CD1c-positive myeloid dendritic cell (primary cell): ENCODE data around the gene KLHL2.
"Not testable (repeated sequence)": the region's sequence is repeated elsewhere in the genome, so short reads cannot be mapped to it uniquely, and the experiment has no call there.

ENCODE experiments used
- DNase-seq: peaks from one replicate; pipeline ENCODE4 v3.0.0-alpha.2; 2016; ENCODE audit errors: extremely low spot score

KLHL2 gene, protein sequence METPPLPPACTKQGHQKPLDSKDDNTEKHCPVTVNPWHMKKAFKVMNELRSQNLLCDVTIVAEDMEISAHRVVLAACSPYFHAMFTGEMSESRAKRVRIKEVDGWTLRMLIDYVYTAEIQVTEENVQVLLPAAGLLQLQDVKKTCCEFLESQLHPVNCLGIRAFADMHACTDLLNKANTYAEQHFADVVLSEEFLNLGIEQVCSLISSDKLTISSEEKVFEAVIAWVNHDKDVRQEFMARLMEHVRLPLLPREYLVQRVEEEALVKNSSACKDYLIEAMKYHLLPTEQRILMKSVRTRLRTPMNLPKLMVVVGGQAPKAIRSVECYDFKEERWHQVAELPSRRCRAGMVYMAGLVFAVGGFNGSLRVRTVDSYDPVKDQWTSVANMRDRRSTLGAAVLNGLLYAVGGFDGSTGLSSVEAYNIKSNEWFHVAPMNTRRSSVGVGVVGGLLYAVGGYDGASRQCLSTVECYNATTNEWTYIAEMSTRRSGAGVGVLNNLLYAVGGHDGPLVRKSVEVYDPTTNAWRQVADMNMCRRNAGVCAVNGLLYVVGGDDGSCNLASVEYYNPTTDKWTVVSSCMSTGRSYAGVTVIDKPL

DNA sequence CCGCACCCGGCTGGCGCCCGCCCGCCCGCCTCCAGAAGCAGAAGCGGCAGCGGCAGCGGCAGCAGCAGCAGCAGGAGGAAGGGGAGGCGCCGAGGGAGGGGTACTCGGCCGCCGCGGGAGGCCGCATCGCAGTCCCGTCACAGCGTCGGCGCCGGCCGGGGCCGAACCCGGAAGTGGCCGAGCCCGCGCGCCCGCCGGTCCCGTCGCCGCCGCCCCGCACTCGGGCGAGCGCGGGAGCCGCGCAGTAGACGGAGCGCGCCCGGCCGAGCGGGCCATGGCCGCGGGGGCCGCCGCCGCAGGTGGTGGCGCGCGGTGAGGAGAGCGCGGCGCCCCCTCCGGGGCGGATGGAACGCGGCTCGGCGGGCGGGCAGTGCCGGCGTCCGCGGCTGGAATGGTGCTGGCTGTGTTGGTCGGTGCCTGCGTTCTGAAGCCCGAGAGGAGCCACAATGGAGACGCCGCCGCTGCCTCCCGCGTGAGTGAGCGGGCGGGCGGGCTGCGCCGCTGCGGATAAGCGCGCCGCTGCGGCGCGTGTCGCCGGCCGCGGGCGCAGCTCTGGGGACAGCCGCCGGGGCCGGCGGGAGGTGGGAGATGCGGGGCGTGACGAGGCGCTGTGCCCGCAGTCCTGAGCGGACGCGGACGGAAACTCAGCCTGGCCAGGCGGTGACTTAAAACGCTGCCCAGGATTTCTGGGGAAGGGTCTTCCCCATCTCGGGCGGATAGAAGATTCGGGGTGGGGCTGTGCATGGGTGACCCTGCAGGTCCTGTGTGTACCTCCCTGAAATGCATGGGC lies at the start of gene KLHL2:
Gene KLHL2, plus strand, starts transcription at position 131 of the 790 bp plus-strand sequence. Its CDS starts 316 bp downstream, at position 447.
- DNase-seq, result peak; percentile 90

DNA sequence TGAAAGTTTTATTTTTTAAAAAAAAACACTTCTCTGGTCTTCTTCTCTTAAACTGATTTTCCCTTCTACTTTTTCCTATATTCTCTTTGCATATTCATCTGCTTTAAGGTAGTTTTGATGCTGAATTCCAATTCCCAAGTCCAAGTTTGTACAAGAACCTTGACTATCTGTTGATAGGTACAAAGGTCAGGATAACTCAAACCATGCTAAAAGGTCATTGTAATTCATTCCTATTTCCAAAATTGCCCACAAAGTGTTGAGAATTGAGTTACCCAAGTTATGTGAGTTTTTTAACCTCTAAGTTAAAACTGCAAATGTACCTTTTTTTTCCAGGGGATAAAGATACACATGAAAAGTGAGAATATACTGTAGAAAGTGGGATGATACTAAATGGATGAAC lies 48.6 kb upstream of the KLHL2 start:
- DNase-seq, result no peak

DNA sequence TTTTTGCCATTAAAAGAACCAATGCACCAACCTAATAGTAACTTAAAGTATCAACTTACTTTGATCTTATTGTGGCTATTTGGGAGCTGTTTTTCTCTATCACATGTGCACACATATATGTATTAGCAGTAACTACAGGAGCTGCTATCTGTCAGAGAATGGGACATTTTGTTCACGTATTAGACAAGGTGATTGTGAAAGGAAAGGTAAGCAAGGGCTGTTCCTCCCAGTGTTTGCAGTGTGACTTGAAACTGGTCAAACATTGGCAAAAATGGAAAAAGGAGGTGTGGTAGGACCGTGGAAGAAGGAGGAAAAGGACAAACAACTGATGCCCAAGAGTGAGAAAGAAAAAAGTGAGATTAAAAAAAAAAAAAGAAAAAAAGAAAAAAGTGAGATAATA lies 43.1 kb upstream of the KLHL2 start:
- no peak for DNase-seq

DNA sequence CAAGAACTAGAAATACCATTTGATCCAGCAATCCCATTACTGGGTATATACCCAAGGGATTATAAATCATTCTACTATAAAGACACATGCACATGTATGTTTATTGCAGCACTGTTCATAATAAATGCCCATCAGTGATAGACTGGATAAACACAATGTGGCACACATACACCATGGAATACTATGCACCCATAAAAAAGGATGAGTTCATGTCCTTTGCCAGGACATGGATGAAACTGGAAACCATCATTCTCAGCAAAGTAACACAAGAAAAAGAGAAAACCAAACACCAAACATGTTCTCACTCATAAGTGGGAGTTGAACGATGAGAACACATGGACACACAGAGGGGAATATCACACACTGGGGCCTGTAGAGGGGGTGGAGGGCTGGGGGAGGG lies 40.5 kb upstream of the KLHL2 start:
- not testable (repeated sequence) for DNase-seq

DNA sequence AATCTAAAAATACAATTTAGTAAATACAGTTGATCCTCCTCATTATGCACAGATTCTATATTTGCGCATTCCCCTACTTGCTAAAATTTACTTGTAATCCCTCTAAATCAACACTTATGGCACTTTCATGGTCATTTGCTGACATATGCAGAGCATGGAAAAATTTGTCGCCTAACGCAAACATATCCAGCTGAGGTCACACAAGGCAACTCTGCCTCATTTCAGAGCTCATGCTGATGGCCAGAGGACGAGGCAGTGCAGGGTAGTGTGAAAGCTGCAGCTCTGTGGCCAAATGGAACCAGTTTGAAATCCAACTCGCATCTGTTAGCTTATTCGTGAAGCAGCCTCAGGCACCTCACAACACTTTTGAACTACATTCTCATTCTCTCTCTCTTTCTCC lies 39.7 kb upstream of the KLHL2 start:
- DNase-seq, result no peak

DNA sequence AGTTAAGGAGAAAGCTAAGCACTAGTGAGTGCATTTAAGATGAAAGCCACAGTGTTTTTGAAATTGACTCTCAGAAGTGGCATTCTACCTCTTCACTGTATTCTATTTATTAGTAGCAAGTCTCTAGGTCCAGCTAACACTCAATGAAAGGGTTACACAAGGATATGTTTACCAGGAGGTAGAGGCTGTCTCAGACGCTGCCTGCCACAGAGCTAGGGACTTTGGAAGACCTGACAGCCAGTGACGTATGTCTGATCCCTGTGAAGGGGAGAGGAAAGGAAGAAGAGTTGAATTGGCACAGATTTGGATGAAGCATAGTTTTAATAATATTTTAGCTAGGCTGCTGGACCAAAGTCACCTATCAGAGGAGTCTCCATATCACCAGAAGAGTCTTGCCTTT lies 36.5 kb upstream of the KLHL2 start:
- no peak for DNase-seq

DNA sequence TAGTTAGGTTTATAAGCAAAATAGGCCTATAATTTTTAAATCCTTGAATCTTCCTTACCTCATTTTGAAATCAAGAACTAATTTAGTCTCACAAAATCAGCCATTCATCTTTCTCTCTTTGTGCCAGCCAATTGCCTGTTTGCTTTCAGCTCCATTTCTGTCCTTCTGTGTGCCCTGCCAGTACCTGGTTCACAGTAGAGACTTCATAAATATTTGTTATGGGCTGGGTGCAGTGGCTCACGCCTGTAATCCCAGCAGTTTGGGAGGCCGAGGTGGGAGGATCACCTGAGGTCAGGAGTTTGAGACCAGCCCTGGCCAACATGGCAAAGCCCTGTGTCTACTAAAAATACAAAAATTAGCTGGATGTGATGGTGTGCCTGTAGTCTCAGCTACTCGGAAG lies 31.9 kb upstream of the KLHL2 start:
- not testable (repeated sequence) for DNase-seq

DNA sequence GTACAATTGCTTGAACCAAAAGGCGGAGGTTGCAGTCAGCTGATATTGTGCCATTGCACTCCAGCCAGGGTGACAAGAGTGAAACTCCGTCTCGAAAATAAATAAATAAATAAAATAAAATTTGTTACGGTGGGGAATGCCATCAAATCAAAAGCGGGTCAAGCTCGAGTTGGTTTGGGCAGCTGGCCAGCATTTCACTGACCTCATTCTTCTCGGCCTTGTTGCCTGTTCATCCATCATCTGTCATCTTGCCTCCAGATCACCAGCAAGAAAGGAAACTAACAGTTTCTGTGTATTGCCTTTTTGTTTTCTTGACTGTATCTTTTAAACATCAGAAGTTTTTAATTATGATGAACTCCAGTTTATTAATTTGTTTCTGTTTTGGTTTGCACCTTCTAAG lies 31.5 kb upstream of the KLHL2 start:
- DNase-seq, result no peak

DNA sequence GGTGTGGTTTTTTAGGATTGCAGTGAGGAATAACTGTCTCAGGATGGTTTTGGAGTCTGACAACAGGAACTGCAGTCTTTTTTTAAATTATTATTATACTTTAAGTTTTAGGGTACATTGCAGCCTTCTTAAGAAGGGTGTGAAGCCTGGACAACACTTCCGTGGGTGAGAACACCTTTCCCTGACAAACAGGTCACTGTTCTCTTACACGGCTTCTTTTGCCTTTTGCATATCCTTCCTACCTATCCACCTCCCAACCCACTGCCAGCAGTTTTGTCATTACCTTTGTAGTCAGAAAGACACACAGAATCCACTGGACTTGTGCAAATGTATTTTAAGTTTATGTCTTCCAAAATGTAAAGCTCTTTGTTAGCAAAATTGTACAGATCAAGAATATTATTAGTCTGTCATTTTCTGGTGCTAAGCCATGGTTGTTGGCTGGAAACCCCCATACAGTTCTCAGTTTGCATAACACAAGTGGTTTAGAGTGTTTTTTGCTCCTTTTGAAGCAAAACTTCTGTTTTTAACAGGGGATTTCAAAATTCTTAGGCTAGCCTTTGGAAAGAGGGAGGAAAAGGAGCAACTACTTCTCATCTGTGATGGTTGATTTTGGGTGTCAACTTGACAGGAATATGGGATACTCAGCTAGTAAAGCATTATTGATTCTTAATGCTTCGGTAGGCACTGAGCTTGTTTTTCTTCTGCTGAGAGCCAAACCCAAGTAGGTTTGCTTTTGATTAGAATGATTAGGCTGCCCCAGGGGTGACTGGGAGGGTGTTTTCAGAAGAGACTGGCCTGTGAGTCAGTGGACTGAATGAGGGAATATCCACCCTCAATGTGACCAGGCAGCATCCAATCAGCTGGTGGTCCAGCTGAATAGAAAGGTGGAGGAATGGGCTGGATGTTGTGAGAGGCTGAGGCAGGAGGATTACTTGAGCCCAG lies 29.4 kb upstream of the KLHL2 start:
- no peak for DNase-seq

DNA sequence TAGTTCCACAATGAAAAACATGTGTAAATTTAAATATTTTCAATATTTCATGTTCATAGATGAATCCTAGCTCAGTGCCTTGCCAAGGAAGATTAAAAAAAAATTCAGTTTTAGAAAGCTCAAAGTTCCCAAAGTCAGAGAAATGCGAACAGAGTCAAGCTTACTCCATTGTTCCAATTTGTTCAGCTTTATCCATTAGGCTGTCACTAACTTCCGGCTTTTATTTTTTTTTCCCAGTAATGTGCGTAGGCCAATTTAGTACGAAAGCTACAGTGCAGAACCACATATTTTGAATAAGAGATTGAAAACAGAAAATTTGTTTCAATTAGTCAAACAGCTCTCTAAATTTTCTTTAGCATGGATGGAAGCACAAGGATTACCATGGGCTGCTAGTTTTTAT lies 23.1 kb upstream of the KLHL2 start:
- DNase-seq, result no peak

DNA sequence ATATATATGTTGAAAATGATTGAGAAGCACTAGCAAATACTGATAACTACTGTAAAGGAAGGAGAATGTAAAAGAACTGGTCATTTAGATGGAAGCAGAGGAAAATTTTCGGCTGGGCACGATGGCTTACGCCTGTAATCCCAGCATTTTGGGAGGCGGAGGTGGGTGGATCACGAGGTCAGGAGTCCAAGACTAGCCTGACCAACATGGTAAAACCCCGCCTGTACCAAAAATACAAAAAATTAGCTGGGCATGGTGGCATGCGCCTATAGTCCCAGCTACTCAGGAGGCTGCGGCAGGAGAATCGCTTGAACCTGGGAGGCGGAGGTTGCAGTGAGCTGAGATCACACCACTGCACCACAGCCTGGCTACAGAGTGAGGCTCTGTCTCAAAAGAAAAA lies 22.4 kb upstream of the KLHL2 start:
- DNase-seq, result not testable (repeated sequence)

DNA sequence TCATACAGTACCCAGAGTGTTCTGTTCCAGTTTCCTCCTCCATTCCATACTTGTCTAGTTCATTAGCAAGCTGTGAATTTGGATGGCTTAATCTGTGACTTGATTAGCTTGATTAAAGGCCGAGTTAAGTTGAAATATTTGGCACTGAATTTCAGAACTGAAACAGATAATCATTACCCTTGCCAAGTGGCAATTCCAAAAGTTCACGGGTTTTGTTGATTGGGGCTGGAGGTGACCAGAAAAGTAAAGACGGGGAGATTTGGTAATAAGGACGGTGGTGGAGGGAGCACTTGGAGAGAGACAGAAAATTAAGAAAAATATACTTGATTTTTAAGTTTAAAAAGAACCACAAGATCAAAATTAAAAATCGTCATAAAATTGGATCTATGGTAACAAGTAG lies 21.9 kb upstream of the KLHL2 start:
- DNase-seq, result no peak

DNA sequence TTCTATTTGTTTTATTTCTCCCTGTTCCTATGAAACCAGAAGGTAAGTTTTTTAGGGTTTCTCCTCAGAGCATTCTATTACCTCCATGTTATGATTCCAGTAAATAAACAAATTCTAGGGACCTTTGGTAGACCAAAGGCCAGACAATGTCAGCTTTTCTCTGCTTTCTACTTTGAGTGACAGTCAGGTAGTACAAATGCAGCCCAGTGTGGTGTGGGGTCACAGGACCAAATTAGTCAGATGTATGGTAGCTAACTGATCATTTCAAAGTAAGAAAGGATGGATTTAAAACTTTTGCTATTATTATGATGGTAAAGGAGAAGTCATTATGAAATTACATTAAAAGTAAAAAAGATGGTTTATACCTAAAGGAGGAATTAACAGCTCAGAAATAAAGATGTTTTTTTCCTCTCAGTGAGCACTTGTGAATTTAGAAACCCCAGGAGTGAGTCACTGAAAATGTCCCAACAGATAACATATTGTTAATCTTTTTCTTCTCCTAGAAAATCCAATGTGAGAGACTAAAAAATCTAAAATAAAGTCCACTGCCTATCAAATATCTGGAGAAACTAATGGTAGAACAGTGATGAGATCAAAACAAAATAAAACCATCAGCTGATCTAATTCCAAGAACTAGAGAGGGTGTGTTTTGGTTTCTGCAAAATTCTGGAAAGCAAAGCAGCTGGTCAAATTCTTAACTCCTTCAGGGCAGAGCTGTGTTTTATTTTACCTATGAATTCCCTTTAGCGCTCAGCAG lies 16.6 kb upstream of the KLHL2 start:
- no peak for DNase-seq

DNA sequence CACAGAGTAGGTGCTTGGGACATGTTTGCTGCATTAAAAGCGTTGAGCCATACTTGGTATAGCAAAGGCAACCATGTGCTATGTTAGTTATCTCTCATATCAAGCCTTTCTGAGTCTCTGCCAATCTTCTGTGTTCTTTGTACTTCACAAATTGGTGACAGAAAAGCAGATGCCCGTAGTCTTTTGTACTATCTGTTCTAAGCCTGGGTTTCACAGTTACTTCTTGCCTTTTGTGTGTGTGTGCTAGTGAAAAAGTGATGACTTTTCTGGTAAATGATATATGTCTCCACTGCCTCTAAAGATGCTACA lies 16.1 kb upstream of the KLHL2 start:
- no peak for DNase-seq

DNA sequence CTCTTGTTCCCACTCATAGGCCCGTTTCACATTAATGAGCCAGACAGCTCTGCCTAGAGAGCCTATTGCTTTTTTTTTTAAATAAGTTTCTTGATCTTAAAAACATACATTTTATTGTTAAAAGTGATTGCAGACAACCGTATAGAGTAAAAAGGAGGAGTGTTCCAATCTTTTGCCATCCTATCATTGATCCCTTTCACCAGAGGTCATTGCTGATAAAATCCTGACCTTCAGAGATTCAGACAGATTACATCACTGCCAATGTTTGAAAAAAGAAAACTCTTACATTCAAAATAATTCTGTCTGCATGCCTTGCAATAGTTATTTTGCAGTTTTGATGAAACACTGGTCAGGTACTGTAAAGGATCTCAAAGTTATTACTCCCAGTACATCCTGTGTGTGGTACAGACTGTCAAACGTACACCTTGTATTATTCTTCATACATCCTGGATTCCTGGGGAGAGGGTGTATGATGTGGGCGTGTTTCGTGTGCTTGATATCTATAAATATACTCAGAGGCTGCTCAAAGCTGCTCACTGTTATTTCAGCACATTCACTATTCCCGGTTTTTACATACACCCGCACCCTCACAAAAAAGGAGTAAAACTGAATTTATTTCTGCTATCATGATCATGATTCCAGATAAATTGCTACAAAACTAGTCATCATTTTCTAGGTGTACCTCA lies 15.4 kb upstream of the KLHL2 start:
- DNase-seq, result no peak

DNA sequence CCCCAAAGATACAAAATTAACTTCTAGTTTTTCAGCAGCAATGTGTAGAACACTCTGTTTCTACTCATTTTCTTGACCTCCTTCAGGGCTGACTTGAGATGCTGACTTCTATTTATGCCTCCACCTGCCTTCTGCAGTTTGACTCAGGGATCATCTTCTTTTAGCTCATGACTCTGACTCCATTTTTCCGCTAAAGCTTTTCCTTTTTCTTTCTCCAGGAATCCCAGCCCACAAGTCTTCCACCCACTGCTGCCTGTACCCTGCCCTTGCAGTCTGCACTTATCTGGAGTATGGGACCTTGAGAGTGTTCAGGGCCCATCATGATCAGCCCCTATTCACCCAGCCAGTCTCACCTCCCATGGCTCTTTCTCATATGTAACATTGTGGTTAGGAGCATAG lies 14.9 kb upstream of the KLHL2 start:
- DNase-seq, result no peak

DNA sequence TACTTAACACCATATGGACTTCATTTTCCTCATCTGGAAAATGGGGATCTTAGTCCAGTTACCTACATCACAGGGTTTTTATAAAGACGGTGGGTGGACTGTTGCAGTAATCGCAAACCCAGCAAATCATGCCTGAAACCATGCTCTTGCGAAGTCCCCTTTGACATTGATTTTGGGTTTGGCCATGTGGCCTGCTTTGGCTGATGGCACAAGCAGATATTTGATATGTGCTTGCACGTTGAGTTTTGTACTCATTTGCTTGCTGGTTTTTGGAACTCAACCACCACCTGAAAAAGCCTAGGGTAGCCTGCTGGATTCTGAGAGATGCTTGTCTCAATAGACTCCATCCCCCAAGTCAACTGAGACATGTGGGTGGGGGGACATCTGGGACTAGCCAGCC lies 14.4 kb upstream of the KLHL2 start:
- DNase-seq, result no peak

DNA sequence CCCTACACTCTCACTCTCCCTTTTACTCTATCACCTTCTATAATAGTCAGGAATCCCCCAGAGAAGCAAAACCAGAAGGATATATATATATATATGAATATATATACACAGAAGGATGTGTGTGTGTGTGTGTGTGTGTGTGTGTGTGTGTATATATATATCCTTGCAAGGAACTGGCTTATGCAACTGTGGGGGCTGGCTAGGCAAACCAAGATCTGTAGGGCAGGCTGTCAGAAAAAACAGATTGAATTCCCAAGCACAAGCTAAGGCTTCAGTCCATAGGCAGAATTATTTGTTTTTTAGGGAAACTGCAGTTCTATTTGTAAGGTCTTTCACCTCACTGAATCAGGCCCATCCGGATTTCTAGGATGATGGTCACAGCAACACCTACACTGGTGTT lies 13.0 kb upstream of the KLHL2 start:
- no peak for DNase-seq

DNA sequence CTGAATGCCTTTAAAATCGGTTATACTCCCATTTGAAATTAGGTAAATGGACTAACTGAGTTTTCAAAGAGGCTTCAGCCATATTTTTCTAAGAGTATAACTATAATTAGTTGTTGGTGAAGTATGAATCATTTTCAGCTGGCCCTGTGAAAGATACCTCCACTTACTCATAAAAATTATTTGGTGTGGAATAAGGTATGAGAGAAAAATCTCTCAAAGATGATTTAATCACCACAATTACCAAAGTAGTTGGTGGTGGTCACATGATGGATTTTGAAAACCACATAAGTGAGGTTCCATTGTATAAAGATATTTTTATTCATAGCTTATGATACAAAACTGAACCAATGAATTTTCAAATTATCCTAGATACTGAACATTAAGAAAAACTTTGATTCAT lies 9.0 kb upstream of the KLHL2 start:
- no peak for DNase-seq

DNA sequence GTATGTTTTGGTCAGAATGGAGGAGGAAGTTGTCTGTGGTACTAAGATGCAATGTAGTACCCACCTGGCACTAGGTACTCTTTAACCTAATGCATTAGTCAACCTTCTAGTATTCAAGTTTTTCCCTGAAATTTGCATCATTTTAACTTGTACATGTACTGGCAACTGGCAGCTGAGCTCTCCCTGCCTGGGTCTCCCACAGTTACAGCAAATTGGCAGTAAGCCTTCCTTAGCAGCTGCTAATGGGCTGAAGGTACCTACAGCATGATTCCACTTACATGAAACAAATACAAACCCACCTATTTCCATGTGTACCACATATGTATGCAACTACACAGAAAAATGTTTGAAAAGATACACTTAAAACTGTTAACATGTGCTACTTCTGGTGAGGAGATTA lies 8.1 kb upstream of the KLHL2 start:
- no peak for DNase-seq

DNA sequence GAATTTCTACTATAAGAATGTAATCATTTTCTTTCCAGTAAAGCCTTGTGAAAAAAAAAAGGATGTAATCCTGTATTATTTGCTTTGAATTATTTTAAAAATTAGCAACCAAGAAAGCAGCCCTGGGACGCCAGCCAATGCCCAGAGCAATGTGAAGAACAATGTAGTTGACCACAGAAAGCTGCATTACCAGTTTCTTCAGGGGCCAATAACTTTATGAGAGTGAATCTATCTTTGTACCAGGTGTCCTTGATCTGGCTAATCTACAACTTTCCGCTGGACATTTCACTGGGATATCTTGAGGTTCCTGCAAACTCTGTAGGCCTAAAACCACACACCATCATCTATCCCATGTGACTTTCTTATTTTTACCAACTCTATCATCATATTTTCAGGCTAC lies 7.6 kb upstream of the KLHL2 start:
- no peak for DNase-seq
